GM21360 (cell line): ENCODE data around the gene RPS28.
"Not testable (repeated sequence)": the region's sequence is repeated elsewhere in the genome, so short reads cannot be mapped to it uniquely, and the experiment has no call there.

Source experiments
- ATAC-seq: cut with Tn5 transposase; IDR thresholded peaks from one replicate; pipeline ENCODE4 v1.9.1; 2021; ENCODE audit warnings: mild to moderate bottlenecking, moderate library complexity; ENCODE audit not compliant: unreplicated experiment

The RPS28 gene

DNA sequence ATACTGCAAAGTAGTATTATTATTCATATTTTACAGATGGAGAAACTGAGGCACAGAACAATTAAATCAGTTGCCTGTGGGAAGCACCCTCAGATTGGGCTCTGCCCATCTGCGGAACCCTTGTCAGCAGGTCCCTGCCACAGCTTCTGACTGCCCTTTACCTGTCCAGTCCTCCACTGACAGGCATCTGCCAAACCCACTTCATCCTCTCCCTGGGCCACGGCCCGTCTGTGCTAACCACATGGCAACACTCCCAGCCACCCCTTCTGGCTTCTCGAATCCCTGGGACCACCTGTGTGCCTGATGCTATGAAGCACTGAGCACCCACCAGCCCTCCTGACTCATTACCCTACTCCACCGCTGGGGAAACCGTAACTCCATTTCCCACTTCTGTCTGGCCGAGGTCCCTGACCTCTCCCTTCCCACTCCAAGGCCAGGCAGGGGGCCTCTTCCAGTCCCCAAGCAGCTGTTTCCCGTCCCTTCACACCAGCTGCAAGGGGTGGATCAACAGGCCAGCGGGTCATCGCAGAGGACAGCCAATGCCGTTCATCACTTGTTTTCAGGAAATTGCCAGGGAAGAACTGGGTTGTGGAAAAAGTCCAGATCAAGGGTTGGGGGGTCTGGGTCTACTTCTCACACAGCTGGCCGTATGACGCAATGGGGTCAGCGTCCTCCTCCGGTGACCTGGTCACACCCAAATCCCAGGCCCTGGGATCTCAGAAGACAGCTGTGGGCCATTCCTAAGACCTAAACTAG, 19.2 kb downstream of the RPS28 start:
- no peak for ATAC-seq

DNA sequence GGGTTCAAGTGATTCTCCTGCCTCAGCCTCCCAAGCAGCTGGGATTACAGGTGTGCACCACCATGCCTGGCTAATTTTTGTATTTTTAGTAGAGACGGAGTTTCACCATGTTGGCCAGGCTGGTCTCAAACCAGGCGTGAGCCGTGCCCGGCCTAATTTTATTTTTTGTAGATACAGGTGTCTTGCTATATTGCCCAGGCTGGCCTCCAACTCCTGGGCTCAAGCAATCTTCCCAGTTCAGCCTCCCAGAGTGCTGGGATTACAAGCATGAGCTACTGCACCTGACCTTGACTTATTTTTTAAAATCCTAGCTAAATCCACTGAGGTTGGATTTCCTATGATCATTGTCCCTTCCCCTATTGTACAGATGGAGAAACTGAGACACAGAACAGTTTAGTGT, 20.2 kb downstream of the RPS28 start:
- ATAC-seq, result not testable (repeated sequence)

DNA sequence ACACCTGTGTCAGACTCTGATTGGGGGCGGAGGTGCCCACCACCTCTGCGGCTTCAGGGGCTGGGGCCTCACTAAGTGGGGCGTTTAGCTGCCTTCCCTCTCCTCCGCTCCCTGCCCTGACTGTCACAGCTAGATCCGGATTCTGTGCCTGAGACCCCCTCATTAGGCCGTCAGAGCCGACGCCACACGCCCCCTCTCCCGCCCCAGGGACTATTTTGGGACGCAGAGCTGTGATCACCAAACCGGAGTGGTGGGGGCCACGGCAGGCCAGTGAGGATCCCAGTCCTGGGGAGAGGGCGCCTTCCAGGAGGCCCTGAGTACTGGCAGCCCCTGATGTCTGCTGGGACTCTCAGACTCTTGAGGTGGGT, 21.0 kb downstream of the RPS28 start:
- ATAC-seq, result peak; percentile 9

DNA sequence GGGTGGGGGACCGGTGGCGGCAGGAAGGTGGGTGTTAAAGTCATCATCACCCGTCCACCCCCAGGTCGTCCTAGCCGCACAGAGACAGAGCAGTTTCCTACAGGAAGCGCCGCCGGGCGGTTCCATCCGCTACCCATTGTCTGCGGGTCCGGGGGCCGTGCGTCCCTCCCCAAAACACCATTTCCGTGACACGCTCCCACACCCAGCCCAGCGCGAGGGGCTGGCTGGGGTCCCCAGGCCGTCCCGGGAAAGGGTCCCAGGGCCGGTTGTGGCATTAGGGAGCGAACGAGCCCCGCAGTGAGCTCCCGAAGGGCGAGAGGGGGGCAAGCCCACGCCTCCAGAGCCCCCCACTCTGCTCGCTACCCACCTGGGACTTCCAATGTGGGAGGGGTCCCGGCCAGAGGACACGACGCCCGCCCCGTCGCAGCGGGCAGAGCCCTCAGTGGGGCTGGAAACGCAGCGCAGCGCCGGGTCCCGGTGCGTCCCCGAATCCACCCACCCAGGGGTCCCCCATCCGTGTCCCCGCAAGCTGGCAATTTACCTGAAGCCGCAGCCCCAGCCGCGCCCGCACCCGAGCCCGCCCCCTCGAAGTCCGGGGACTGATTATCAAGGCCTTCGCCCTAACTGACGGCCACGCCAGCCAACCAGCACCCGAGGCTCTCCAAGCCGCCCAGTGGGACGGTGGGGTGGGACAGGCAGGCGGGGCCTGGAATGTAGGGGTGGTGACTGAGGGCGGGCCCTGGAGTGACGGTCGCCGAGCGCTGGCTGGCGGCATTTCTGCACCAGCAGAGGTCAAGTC, 21.6 kb downstream of the RPS28 start, which contains the start of gene KANK3:
Gene KANK3, minus strand, starts transcription at position 579 of the 799 bp plus-strand sequence. CDS start 5,434 bp downstream, outside the sequence.
- peak; percentile 89 for ATAC-seq

DNA sequence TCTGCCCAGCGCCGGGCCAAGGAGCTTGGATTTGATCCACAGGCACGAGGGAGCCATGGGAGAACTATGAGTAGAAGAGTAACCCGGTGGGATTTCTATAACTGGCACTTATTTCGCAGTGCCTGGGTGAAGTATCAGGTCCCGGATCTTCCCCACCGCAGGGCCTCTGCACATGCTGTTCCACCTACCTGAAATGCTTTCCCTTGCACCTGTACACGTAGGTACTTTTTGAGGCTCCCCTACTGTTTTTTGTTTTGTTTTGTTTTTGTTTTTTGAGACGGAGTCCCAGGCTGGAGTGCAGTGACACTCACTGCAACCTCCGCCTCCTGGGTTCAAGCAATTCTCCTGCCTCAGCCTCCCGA, 22.2 kb downstream of the RPS28 start:
- no peak for ATAC-seq

DNA sequence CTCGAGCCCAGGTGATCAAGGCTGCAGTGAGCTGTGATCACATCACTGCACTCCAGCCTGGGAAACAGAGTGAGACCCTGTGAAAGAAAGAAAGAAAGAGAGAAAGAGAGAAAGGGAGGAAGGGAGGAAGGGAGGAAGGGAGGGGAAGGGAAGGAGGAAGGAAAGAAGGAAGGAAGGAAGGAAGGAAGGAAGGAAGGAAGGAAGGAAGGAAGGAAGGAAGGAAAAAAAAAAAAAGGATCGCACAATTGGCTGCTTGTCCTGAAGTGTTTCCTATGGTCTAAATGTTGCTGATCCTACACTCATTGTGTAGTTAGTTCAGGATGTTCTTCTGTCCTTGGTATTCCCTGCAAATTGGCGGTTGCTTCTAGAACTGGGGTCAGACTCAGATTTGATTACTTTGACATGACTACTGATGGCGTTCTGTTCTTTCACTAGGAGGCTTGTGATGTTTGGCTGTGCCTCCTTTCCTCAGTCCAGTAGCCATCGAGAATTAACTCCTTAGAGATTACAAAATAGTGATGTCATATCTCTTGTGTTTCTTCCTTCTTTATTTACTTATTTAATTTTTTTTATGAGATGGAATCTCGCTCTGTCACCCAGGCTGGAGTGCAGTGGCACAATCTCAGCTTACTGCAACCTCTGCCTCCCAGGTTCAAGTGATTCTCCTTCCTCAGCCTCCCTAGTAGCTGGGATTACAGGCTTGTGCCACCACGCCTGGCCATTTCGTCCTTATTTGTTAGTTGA, 28.5 kb downstream of the RPS28 start:
- not testable (repeated sequence) for ATAC-seq

DNA sequence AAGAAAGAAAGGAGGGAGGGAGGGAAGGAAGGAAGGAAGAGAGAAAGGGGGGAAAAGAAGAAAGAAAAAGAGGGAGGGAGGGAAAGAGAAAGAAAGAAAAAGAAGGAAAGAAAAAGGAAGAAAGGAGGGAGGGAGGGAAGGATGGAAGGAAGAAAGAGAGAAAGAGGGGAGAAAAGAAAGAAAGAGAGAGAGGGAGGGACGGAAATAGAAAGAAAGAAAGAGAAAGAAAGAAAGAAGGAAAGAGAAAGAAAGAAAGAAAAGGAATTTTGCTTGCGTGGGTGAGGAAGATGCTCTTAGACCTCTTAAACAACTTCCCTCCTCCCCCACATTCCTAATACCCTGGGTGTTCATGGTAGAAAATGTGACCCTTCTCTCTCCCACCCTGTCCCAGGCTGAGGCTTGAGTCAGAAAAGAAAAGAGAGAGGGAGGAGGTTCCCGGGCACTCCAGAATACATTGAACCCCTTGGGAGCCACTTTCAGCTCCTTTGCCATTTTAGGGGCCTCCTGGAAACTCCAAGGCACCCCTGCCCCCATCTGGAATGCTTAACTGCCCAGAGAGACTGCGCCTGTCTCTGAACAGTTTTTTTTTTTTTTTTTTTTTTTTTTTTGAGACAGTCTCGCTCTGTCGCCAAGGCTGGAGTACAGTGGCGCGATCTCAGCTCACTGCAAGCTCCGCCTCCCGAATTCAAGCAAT, 31.0 kb downstream of the RPS28 start:
- ATAC-seq, result no peak

DNA sequence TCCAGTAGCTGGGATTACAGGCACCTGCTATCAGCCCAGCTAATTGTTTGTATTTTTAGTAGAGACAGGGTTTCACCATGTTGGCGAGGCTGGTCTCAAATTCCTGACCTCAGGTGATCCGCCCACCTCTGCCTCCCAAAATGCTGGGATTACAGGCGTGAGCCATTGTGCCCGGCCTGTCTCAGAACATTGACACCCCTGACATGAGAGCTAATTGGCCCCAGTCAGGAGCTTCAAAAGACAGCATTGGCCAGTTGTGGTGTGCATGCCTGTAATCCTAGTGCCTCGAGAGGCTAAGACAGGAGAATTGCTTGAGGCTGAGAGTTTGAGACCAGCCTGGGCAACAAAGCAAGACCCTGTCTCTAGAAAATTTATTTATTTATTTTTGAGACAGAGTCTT, 31.5 kb downstream of the RPS28 start:
- not testable (repeated sequence) for ATAC-seq

DNA sequence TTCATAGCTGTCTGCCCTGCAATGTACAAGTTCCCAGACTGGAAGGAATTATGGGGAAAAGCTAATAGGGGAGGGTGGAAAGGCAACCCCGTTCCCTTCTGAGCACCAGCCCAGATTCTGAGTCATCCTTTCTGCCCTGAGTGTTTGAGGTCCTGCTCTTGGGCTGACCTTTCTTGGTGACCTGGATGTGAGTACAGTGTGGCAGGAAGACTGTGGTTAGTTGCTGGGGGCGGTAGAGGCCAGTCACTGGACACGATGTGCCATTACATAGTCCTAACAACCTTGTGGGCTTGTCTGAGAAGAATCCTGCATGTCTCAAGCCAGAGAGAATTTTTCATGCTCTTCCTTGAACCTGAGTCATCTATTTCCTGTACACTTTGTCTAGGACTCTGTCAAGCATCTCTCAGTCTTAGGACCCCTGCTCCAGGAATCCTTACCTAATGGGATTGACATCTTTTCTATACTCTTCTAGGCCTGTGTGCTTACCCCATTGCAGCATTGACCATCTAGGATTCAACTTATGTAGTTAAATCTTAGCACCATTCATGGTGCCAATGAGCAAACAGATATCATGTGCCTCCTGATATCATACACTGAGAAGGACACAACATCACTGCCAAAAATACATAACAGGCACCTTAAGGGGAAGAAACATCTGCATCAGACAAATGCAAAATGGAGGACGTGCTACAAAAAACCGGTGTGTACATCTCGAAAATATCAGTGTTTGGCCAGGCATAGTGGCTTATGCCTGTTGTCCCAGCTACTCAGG, 34.5 kb downstream of the RPS28 start:
- ATAC-seq, result no peak

DNA sequence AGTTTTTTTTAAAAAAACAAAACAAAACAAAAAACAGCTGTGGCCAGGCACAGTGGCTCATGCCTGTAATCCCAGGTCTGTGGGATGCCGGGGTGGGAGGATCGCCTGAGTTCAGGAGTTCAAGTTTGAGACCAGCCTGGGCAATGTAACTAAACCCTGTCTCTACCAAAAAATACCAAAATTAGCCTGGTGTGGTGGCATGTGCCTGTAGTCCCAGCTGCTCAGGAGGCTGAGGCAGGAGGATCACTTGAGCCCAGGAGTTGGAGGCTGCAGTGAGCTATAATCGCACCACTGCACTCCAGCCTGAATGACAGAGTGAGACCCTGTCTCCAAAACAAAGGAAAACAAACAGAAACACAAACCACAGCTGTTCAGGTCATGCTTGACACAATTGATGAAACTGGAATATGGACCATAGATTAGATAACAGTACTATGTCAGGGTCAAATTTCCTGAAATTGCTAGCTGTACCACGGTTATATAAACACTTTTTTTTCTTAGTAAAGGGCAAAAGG, 35.8 kb downstream of the RPS28 start:
- no peak for ATAC-seq

DNA sequence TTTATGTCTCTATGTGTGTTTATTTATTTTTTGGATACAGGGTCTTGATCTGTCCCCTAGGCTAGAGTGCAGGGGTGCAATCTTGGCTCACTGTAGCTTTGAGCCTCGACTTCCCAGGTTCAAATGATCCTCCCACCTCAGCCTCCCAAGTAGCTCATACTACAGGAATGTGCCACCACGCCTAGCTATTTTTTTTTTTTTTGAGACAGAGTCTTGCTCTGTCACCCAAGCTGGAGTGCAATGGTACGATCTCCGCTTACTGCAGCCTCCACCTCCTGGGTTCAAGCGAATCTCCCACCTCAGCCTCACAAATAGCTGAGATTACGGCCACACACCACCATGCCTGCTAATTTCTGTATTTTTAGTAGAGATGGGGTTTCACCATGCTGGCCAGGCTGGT, 37.7 kb downstream of the RPS28 start:
- no peak for ATAC-seq

DNA sequence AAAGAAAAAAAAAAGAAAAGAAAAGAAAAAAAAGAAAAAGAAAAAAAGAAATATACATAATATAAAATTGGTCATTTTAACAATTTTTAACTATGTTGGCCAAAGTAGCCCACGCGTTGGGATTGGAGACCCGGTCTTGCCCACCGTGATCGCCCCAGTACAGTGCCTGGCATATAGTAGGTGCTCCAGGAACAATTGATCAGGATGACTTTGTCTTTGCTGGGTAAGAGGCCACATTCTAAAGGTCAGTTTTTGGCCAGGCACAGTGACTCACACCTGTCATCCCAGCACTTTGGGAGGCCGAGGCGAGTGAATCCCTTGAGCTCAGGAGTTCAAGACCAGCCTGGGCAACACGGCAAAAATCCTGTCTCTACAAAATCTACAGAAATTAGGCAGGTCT, 38.9 kb downstream of the RPS28 start:
- no peak for ATAC-seq

DNA sequence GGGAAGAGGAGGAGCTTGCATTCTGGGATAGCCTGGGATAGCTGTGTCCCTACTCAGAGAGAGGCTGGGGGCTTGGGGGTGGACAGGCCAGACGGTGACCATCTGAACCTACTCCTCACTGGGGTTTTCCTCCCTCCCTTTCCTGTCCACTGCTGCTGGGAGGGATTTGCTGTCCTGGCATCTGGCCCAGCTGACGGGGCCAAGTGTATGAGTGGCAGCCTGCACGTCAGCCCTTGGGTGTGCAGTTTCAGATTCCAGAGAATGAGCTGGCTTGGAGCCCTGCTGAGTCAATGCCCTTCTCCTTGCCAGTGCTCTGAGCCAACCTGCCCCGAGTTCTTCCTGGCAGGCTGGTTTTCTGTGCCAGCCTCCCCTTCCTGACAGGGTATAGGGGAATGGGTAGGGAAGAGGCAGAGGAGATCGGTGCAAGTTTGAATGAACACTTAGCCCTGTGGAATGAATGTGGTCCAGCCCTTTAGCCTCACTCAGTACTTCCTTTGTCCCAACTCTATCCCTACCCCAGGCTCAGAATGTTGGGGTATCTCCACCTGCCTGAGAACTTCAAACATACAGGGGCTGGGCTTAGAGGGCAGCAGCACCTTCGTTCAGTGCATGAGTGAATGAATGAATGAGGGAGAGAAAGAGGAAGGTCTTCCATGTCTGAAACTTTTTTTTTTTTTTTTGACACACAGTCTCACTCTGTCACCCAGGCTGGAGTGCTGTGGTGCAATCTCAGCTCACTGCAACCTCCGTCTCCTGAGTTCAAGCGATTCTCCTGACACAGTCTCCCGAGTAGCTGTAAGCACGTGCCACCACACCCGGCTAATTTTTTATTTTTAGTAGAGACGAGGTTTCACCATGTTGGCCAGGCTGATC, 40.9 kb downstream of the RPS28 start:
- no peak for ATAC-seq

DNA sequence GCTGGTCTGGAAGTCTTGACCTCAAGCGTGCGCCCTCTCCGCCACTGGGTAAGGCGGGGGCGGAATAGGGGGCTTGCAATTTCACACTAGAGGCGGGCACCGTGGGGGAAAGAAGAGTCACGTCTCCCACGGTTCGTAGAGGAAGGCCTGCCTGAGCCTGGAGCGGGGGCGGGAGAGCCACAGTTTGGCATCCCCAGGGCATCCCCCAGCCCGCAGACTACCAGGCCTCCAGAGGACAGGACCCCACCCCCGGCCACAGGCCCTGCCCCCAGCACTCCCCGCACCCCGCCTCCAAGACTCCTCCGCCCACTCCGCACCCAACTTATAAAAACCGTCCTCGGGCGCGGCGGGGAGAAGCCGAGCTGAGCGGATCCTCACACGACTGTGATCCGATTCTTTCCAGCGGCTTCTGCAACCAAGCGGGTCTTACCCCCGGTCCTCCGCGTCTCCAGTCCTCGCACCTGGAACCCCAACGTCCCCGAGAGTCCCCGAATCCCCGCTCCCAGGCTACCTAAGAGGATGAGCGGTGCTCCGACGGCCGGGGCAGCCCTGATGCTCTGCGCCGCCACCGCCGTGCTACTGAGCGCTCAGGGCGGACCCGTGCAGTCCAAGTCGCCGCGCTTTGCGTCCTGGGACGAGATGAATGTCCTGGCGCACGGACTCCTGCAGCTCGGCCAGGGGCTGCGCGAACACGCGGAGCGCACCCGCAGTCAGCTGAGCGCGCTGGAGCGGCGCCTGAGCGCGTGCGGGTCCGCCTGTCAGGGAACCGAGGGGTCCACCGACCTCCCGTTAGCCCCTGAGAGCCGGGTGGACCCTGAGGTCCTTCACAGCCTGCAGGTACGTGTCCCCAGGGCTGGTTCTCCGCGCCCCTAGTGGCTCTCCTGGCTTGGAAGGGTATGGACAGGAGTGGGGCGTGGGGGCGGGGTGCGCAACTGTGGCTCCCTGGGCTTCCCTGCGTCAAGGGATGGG, 42.8 kb downstream of the RPS28 start, which contains the start of gene ANGPTL4:
Gene ANGPTL4, plus strand, starts transcription at position 353 of the 969 bp plus-strand sequence. Its CDS starts 167 bp downstream, at position 520.
- no peak for ATAC-seq

DNA sequence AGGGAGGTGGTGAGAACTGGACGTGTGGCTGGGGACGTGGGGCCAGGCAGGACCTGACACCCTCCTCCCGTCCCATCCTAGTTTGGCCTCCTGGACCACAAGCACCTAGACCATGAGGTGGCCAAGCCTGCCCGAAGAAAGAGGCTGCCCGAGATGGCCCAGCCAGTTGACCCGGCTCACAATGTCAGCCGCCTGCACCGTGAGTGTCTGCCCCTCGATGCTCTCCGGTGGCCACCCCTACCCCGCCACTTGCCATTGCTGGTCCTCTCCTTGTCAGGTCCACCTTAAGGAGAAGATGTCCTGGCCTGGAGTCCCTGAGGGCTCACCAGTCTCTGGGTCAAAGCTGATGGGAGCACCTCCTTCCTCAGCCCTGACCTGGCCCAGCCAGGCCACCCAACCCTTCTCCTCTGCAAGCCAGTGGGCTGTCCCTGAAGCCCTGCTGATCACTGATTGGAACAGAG, 44.9 kb downstream of the RPS28 start:
- no peak for ATAC-seq

DNA sequence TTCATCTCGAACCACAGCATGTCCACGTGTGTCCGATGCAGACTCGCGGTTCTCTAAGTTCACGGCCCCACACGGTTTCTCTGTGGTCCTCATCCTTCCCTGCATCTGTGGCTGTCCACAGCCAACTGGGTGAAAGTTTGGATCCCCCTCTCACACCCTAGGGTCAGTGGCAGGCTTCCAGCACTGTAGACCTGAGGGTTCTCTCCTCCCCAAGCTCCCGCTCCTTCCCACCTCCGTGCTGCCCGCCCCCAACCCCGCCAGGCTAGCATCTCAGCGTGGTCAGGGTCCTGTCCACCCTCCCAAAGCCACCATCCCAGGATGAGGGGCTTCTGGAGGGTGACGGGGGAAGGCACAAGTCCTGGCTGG, 45.6 kb downstream of the RPS28 start:
- ATAC-seq, result no peak

DNA sequence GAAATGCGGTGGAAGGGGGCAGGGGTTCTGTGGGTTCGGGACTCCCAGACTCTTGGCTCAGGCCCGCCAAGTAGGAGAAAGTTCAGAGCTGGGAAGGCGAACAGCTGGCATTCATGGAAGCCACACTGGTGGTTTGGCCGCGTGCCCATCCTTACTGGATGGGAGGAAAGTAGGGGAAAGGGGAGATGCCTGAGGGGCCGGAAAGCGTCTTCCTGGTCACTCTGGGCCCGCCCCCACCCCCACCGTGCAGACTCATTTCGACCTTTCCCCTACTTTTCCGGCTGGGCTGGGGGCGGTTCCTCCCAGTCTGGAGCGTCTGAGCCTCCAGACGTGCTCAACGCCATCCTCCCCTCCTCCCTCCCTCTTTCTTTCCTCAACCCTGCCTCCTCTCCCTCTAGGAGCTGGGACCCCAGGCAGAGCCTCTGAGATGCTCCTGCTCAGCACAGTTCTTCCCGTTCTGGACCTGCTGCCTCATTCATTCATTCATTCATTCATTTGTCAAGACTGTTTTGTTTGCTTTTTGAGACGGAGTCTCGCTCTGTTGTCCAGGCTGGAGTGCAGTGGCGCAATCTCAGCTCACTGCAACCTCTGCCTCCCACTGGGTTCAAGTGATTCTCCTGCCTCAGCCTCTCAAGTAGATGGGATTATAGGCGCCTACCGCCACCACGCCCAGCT, 46.2 kb downstream of the RPS28 start:
- no peak for ATAC-seq
